Thoracic aorta (tissue), 2 donors: Measurements from ENCODE around the gene LIPE. TPM values are rescaled to one million over a fixed set of nuclear protein-coding genes. Genes with fewer than 3 reads are reported as not detected.
"Not testable (repeated sequence)": the region's sequence is repeated elsewhere in the genome, so short reads cannot be mapped to it uniquely, and the experiment has no call there.

Source experiments
- ATAC-seq: fragments of 150-250 bp; one replicate; pipeline ENCODE4 v1.8.0; 2017; ENCODE audit warnings: low read depth; ENCODE audit not compliant: insufficient number of reproducible peaks, low FRiP score
- DNase-seq: peaks from one replicate; pipeline ENCODE4 v3.0.0-alpha.2; 2020; ENCODE audit warnings: low spot score
- H3K27ac ChIP-seq, 2 donors: fragments of 200-600 bp; sonication (generic); 1 replicate in 1 of 2; 2 replicates in 1 of 2; pipeline ENCODE4 v1.5.1; 2016; ENCODE audit warnings: mild to moderate bottlenecking in 2 of 2, moderate library complexity in 2 of 2
- H3K27me3 ChIP-seq: fragments of 200-600 bp; sonication (generic); replicated peaks from 2 replicates; pipeline ENCODE4 v1.6.0; 2016; ENCODE audit warnings: mild to moderate bottlenecking; ENCODE audit not compliant: insufficient read depth
- H3K36me3 ChIP-seq: fragments of 200-600 bp; sonication (generic); one replicate; pipeline ENCODE4 v1.5.1; 2016
- H3K4me1 ChIP-seq, 2 donors: fragments of 200-600 bp; sonication (generic); 1 replicate in 1 of 2; 2 replicates in 1 of 2; pipeline versions ENCODE4 v1.5.1 to v1.6.0; 2016; ENCODE audit warnings: low read depth in 2 of 2, mild to moderate bottlenecking in 1 of 2; ENCODE audit not compliant: control insufficient read depth in 1 of 2
- H3K4me3 ChIP-seq: fragments of 200-600 bp; sonication (generic); 2 replicates; pipeline ENCODE4 v1.5.1; 2016; ENCODE audit warnings: mild to moderate bottlenecking
- H3K9me3 ChIP-seq: fragments of 200-600 bp; sonication (generic); 2 replicates; pipeline ENCODE4 v1.5.1; 2016
- CTCF ChIP-seq: fragments of 200-600 bp; sonication (generic); IDR thresholded peaks from one replicate; pipeline ENCODE4 v1.5.1; 2019; ENCODE audit warnings: antibody characterized with exemption
- total RNA-seq, 2 donors: library from RNA; depleted of rRNA; stranded (reverse); fragments of >200 nt; gene quantifications; one replicate each; pipeline versions ENCODE4 v1.1.0 to v1.2.3, GENCODE V29; 2016

Gene LIPE
- total RNA-seq, 2 donors from 2014 or later: 4.5 to 7.3 TPM

- no peaks in the 10 kb centered on the region for H3K27me3 ChIP-seq
- TF ChIP-seq CTCF: no peak
- H3K27ac ChIP-seq: no peak overlapping the region
- DNase-seq: no peak
- ATAC-seq: no peak
- no peaks in the 10 kb centered on the region for H3K4me1 ChIP-seq
- no peak overlapping the region for H3K4me3 ChIP-seq
- H3K9me3 ChIP-seq: no peaks in the 10 kb centered on the region
- H3K36me3 ChIP-seq: no peaks in the 10 kb centered on the region
Observed at GRCh38 chr19:42466521-42467182, 39.5 kb upstream of the LIPE start.

DNA sequence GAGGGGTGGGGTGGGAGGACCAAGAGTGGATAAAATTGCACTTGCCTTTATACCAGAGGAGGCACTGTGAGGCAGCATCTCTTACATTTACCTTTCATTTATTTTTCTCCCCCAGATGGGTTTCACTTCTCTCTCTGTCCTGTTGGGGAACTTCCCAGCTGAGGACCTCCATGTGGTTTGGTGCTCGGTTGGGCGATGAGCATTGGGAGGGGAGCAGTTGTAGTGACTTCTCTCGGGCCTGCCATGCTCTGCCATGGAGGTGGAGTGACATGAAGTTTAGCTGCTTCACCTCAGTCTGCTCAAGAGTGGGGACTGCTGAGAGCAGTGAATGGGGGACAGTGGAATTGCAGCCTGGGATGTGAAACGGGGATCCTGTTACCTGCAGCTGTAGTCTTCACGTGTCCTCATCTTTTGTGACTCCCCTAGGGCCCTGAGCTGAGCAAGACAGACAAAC lies 38.7 kb upstream of the LIPE start:
- no peaks in the 10 kb centered on the region for H3K4me1 ChIP-seq
- ATAC-seq: no peak

GRCh38 chr19:42461700-42462324 lies 34.6 kb upstream of the LIPE start:
- Histone ChIP-seq H3K36me3 (no peaks in the 10 kb centered on the region), H3K9me3 (no peaks in the 10 kb centered on the region), H3K4me1 (no peaks in the 10 kb centered on the region), H3K27ac (no peak overlapping the region), H3K27me3 (no peaks in the 10 kb centered on the region), H3K4me3 (no peak overlapping the region)
- no peak for TF ChIP-seq CTCF
- ATAC-seq: no peak
- DNase-seq: no peak

More for the DNA sequence above, 38.7 kb upstream of the LIPE start:
- Histone ChIP-seq H3K36me3 (no peaks in the 10 kb centered on the region), H3K27ac (no peak overlapping the region), H3K9me3 (no peaks in the 10 kb centered on the region), H3K4me3 (no peak overlapping the region), H3K27me3 (no peaks in the 10 kb centered on the region)
- TF ChIP-seq CTCF: no peak
- no peak for DNase-seq

GRCh38 chr19:42461231-42461630 lies 34.0 kb upstream of the LIPE start:
- DNase-seq, ATAC-seq, H3K9me3 ChIP-seq, H3K27me3 ChIP-seq, H3K4me3 ChIP-seq, H3K36me3 ChIP-seq, H3K27ac ChIP-seq, H3K4me1 ChIP-seq: not testable (repeated sequence)

DNA sequence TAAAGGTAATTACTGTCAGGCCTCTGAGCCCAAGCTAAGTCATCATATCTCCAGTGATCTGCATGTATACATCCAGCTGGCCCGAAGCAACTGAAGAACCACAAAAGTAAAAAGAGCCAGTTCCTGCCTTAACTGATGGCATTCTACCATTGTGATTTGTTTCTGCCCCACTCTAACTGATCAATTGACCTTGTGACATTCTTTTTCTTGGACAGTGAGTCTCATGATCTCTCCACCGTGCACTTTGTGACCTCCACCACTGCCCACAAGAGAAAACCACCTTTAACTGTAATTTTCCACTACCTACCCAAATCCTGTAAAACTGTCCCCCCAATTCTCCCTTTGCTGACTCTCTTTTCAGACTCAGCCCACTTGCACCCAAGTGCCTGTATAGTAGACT lies 32.7 kb upstream of the LIPE start:
- H3K4me1 ChIP-seq: no peaks in the 10 kb centered on the region
- H3K36me3 ChIP-seq: no peaks in the 10 kb centered on the region
- TF ChIP-seq CTCF: no peak
- no peak overlapping the region for H3K27ac ChIP-seq
- H3K4me3 ChIP-seq: no peak overlapping the region
- H3K9me3 ChIP-seq: no peaks in the 10 kb centered on the region
- DNase-seq: no peak
- H3K27me3 ChIP-seq: no peaks in the 10 kb centered on the region
- ATAC-seq: no peak
